Activated CD4-positive, CD25-positive, alpha-beta regulatory T cell treated with anti-CD3 and anti-CD28 coated beads, Interleukin-2, amount 50 U/mL, for 16 hours (primary cell): Measurements from ENCODE around the gene APOC4.
"Not testable (repeated sequence)": the region's sequence is repeated elsewhere in the genome, so short reads cannot be mapped to it uniquely, and the experiment has no call there.

Source experiments
- DNase-seq: peaks from one replicate; pipeline ENCODE4 v3.0.0-alpha.2; 2020; ENCODE audit warnings: low read depth, low spot score

The APOC4 gene

DNA sequence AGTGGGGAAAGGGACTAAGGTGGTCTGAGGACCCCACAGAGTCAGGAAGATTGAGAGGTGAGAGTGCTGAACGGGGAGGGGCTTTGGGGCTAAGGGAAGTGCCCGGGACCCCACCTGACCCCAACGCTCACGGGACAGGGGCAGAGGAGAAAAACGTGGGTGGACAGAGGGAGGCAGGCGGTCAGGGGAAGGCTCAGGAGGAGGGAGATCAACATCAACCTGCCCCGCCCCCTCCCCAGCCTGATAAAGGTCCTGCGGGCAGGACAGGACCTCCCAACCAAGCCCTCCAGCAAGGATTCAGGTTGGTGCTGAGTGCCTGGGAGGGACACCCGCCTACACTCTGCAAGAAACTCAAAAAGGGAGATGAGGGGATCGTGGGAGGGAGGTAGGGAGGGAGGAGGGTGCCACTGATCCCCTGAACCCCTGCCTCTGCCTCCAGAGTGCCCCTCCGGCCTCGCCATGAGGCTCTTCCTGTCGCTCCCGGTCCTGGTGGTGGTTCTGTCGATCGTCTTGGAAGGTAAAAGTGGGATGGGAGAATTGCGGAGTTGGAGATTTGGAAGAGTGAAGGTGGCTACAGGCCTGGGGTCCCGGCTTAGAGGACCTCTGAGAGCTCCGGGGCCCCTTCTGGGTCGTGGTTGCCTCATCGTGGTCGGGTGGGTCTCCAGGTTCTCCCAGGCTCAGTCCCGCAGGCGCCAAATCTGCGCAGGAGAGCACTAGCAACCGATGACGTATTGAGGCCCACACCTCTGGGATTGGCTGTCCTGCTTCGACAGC, 27.4 kb upstream of the APOC4 start, which contains the start of gene APOC1:
Gene APOC1 (plus strand): TSS at position 176 of the 774 bp plus-strand sequence. CDS start 284 bp downstream, at position 460.
- DNase-seq, result peak; percentile 56

DNA sequence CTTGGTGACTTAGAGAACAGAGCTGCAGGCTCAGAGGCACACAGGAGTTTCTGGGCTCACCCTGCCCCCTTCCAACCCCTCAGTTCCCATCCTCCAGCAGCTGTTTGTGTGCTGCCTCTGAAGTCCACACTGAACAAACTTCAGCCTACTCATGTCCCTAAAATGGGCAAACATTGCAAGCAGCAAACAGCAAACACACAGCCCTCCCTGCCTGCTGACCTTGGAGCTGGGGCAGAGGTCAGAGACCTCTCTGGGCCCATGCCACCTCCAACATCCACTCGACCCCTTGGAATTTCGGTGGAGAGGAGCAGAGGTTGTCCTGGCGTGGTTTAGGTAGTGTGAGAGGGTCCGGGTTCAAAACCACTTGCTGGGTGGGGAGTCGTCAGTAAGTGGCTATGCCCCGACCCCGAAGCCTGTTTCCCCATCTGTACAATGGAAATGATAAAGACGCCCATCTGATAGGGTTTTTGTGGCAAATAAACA, 17.8 kb upstream of the APOC4 start:
- no peak for DNase-seq

DNA sequence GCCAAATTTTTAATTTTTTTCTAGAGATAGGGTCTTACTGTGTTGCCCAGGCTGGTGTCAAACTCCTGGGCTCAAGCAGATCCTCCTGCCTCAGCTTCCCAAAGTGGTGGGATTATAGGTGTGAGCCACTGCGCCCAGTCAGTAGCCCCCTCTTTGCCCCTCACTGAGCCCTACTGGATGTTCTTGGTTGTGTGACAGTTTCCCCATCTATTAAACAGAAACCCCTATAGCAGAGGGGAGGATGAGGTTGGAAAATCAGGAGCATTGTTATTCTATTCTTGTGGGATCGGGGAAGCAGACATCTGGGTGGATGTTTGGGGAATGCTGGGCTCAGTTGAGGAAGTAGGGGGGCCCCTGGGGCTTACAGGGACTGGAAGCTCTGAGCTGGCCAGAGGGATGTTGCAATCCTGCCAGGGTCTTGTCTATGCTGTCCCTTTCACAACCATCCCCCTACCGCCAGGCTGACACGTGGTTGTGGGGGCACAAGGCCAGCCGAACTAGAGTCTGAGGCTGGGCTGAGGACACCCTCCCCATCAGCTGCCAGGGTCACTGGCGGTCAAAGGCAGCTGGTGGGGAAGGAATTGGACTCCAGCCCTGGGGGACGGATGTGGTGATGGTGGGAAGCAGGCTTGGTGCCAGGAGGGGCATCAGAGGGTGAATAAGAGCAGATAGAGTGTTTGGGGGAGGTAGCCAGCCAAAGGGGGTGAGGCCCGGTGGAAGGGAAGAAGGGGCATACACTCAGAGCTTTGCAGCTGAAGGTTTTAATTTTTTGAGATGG, 16.7 kb upstream of the APOC4 start:
- DNase-seq, result no peak

DNA sequence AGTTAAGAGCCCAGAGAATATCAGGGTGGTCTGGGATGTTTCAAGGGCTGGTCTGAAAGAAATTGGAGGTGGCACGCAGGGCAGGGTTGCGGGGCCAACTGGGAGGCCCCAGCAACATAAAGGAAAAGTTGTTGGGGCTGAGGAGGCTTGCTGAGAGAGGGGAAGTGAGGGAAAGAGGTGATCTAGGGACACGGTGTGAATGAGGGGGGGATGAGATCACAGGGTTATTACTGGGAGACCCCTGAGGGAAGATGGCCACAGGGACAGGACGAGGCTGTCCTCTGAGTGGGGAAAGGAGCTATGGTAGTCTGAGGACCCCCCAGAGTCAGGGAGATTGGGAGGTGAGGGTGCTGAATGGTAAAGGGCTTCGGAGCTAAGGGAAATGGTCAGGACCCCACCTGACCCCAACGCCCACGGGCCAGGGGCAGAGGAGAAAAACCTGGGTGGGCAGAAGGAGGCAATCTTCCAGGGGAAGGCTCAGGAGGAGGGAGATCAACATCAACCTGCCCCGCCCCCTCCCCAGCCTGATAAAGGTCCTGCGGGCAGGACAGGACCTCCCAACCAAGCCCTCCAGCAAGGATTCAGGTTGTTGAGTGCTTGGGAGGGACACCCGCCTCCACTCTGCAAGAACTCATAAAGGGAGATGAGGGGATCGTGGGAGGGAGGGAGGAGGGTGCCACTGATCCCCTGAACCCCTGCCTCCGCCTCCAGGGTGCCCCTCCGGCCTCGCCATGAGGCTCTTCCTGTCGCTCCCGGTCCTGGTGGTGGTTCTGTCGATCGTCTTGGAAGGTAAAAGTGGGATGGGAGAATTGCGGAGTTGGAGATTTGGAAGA, 15.6 kb upstream of the APOC4 start:
- DNase-seq, result not testable (repeated sequence)

DNA sequence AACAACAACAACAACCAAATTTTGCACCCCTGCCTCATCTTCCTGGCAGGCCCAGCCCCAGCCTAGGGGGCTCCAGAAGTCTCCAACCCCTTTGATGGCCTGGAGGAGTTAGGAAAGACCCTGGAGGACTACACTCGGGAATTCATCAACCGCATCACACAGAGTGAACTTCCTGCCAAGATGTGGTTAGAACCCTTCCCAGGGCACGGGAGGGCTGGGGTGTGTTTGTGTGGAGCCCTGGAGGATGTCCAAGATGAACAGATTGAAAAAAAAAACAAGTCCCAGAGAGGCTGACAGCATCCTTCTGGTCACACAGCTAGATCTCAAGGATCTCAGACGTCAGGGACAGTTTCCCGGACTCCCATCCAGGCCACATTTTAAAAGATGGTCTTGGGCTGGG, 14.3 kb upstream of the APOC4 start:
- DNase-seq, result no peak

DNA sequence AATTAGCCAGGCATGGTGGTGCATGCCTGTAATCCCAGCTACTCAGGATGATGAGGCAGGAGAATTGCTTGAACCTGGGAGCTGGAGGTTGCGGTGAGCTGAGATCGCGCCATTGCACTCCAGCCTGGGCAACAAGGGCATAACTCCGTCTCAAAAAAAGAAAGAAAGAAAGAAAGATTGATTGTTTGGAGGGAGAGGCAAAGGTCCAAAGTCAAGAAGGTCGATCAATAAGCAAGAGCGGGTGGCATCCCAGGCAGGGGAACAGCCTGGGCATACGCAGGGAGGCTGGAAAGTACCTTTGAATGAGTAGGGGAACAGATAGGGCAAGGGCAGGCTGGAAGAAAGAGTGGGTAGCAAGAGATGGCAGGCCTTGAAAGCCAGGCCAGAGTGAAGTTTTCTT, 11.9 kb upstream of the APOC4 start:
- DNase-seq, result no peak

DNA sequence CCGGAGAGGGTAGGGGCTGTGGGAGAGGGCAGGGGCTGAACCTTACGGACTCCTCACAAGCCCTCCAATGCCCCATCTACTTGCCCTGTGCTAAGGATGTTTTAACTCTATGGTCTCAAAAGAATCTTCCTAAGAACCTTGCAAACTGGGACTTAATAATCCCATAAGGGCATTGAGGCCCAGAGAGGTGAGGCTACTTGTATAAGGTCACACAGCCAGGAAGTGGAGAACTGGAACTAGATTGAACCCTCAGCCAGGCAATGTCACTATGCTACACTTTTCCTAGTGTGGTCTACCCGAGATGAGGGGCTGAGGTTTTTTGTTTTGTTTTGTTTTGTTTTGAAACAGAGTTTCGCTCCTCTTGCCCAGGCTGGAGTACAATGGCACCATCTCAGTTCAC, 10.5 kb upstream of the APOC4 start:
- DNase-seq, result no peak

DNA sequence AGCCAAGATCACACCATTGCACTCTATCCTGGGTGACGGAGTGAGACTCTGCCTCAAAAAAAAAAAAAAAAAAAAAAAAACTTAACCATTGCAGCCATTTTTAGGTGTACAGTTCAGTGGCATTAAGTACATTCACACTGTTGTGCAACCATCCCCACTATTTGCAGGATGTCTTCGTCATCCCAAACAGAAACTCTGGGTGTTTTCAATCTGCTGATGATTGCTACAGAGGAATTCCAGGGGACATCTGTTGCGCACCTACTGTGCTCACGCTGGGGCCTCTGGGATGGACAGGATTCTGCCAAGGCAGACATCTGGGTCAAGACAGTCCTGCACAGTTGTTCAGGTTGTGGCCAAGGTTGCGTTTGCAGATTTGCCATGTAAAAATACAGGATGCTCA, 2.4 kb upstream of the APOC4 start:
- DNase-seq, result no peak

DNA sequence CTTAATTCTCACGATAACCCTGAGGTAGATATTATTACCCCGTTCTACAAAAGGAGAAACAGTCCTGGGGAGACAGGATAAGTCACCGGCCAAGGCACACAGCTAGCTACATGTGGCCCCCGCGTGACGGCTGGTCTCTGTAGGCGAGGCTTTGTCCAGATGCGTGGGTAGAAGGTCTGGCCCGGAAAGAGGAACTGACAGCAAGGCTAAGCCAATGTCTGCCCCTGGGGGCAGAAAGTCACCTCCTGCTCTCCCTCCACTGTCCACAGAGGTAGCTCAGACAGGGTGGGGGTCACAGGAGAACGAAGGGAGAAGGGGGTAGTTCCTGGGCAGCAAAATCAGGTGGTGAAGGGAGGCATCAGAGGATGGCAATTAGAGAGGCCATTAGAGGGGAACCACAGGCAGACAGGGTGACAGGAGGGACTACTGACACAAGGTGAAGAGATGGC, 1.8 kb downstream of the APOC4 start:
- no peak for DNase-seq

DNA sequence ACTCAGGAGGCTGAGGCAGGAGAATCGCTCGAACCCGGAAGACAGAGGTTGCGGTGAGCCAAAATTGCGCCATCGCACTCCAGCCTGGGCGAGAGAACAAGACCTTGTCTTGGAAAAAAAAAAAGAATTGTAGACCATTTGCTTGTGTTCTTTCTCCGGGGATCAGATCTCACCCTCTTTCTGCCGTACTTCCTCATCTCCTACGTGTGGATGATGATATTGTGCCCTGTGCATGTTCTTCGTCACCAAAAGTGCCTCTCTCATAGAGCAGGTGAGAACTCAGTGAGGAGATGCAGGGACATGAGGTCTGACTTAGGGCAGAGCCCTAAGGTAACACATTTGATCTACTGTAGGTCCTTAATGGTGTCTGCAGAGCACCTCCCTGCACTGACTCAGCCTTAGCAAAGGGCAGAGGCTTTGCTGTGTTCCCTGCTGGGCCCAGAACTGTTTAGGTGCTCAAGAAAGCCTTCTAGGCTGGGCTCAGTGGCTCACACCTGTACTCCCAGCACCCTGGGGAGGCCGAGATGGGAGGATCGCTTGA, 5.1 kb downstream of the APOC4 start:
- DNase-seq, result no peak

DNA sequence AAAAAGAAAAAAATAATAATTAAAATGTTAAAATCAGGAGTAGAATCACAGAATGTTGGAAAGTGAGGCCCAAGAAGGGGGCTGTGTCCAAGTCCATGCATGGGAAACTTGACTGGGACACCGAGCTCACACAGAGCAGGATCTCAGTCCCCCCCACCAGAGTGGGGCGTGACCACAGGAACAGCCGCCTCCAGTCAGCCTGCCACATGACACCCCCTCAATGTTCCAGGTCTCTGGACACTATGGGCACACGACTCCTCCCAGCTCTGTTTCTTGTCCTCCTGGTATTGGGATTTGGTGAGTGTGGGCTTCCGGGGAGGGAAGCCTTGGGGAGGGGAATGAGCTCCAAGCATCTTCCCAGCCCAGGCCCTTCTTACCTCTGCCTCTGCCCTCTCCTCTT, 6.2 kb downstream of the APOC4 start:
- no peak for DNase-seq

DNA sequence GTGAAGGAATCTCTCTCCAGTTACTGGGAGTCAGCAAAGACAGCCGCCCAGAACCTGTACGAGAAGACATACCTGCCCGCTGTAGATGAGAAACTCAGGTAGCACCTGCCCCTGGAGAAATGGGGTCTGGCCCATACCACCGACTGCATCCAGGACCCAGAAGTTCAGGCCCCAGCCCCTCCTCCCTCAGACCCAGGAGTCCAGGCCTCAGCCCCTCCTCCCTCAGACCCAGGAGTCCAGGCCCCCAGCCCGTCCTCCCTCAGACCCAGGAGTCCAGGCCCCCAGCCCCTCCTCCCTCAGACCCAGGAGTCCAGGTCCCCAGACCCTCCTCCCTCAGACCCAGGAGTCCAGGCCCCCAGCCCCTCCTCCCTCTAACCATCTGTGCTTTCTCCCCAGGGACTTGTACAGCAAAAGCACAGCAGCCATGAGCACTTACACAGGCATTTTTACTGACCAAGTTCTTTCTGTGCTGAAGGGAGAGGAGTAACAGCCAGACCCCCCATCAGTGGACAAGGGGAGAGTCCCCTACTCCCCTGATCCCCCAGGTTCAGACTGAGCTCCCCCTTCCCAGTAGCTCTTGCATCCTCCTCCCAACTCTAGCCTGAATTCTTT, 6.8 kb downstream of the APOC4 start:
- DNase-seq, result no peak

DNA sequence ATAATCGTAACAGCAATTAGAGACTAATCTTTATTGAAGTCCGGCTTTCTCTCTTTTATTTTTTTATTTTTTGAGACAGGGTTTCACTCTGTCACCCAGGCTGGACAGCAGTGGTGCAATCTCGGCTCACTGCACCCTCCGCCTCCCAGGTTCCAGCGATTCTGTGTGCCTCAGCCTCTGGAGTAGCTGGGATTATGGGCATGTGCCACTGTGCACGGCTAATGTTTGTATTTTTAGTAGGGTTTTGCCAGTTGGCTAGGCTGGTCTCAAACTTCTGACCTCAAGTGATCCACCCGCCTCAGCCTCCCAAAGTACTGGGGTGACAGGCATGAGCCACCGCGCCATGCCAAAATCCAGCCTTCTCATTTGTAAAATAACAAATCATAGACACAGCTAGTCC, 7.5 kb downstream of the APOC4 start:
- DNase-seq, result no peak

DNA sequence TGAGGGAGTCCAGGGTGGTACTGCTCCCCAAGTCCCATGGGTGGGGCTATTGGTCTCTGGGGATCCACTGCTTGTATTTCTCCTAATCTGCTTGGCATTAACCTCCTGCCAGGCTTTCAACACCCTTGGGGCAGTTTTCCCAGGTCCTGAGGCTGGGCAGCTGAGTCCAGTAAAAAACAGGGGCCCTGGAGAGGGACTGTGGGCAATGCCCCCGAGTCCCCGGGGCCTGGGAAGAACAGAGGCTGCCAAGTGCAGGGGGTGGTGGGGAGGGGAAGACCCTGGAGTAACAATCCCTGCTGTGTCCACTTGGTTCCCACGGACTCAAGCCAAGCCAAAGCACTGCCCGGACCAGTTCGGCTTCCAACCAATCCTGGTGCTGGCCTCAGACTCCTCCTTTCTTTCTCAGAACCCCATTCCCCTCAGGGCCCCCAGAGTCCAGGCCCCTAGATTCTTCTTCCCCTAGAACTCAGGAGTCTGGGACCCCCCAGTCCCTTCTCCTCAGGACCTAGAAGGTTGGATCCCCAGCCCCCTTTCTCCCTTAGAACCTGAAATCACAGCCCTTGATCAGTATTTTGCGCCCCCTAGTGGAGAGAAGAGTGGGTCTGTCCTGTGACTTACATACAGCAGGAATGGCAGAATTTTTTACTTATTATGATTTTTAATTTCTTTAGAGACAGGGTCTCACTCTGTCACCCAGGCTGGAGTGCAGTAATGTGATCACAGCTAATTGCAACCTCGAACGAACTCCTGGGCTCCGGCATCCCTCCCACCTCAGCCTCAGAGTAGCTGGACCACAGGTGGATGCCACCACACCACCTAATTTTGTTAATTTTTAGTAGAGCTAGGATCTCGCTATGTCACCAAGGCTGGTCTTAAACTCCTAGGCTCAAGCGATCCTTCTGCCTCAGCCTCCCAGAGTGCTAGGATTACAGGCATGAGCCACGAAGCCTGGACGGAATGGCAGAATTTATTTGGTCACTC, 9.4 kb downstream of the APOC4 start:
- peak; percentile 55 for DNase-seq

DNA sequence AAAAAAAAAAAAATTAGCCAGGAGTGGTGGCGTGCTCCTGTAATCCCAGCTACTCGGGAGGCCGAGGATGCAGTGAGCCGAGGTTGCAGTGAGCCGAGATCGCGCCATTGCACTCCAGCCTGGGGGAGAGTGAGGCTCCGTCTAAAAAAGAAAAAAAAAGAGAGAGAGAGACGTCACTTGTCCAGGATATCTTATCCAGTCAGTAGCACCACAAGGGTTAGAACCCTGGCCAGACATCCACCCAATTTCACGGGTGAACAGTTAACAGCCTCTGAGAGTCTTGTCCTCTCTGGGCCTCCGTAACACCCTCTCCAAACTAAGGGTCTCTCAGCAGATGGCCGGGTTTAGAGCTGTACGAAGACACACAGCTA, 12.2 kb downstream of the APOC4 start:
- DNase-seq, result no peak

DNA sequence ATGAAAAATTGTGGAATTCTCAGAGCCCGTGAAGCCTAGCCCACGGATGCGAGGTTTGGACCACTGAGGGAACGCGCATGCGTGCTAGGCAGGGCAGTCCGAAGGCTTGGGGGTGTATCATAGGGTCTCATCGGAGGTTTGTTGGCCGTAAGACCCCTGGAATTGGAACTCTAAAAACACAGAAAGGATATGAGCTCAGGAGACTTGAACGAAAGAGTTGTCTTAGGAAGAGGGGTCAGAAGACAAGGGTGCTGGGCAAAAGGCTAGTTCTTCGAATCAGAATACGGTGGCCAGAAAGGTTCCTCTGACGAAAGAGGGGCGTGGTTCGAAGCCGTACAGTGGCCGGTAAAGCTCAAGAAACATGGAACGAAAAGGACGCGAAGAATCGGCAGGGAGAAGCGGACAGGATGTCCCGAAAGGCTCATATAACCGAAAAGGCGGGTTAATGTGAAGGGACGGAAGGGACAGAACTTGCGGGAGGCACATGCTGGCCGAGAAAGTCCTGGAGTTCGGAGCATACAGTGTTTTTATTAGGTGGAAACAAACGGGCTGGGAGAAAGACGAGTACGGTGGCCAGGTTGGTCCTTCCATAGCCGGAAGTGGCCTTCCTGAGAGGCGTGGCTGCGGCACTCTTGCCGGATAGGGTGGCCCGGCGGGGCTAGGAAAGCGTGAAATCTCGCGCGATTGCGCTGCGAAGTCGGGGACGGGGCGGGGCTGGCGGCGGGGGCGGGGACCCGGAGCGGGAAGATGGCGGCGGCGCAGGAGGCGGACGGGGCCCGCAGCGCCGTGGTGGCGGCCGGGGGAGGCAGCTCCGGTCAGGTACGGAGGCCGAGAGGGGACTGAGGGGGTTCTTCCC, 12.8 kb downstream of the APOC4 start, which contains the start of gene CLPTM1:
Gene CLPTM1 (plus strand): TSS at position 732 of the 856 bp plus-strand sequence. CDS start 16 bp downstream, at position 748.
- DNase-seq, result peak; percentile 93

DNA sequence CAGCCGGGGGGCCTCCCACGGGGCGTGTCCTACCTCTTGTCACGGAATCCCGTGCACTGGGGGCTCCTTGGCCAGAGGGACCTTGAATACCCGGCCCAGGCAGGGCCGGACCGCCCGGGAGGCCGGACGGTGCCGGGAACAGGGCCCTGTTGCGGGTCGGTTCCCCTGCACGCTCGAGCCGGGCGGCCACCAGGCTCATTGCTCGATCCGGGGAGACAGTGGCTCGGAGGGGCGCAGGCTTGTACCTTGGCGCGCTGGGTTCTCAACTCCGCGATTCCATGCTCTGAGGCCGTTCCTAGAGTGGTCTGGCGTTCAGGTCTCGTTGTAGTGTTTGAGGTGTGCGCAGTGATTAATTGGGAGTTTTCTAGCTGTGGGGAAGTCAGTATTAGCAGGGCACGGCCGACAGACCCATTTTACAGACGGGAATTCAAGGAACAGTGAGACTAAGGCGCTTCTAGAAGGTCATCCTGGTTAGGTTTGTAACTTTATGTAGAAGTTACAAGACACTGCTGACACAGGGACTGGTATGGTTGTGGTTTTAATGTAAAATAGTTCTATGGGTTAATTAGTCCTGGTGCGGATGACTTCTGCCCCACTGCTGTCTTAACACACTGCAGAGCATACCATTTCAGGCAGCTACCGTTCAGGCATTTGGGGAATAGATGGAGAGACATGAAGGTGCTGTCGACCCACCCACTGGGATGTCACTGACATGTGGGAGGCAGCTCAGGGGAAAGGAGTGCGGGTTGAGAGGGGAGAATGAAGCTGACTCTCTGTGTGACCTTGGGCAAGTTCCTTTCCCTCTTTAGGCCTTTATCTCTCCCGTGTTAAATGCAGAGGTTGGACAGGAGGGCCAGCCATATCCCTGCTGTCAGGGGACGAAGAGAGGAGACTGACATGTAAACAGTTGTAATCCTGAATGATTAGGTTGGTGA, 13.7 kb downstream of the APOC4 start:
- DNase-seq, result no peak

DNA sequence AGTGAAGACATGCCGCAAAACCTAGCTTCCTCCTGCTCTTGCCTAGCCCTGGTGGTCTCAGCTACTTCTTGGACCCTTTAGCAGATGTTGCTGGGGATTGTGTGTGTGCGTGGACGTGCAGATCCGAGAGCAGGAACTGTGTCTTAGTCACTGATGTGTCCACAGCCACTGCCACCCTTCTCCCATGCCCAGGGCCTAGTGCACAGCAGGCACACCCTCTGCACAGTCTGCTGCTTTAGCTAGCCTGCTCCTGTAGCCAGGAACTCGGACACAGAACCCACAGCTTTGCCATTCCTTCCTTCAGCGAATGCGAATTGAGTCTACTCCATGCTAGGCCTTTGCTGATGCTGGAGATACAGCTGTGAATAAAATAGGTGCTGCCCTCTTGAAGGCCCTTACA, 15.5 kb downstream of the APOC4 start:
- no peak for DNase-seq
